OCI-LY1 (cell line): ENCODE data around the gene L3MBTL4.

Experiments used
- H2AFZ ChIP-seq: fragments of 200-600 bp; sonication (generic), shearing (Covaris generic); 2 replicates; pipeline ENCODE4 v1.6.0; 2014; ENCODE audit warnings: antibody characterized with exemption, mild to moderate bottlenecking, low read length
- H3F3A ChIP-seq: fragments of 200-600 bp; sonication (generic), shearing (Covaris generic); 2 replicates; pipeline ENCODE4 v1.6.0; 2014; ENCODE audit warnings: mild to moderate bottlenecking, antibody characterized with exemption, low read length, moderate library complexity; ENCODE audit not compliant: insufficient read depth
- H3K27ac ChIP-seq: fragments of 200-600 bp; sonication (generic); 2 replicates; pipeline ENCODE4 v1.5.1; 2014; ENCODE audit warnings: low read length, mixed run types, mild to moderate bottlenecking, low read depth; ENCODE audit not compliant: poor library complexity, severe bottlenecking
- H3K27me3 ChIP-seq: fragments of 200-600 bp; sonication (generic); 2 replicates; pipeline ENCODE4 v1.6.0; 2014; ENCODE audit warnings: antibody characterized with exemption, mild to moderate bottlenecking, low read length, moderate library complexity; ENCODE audit not compliant: insufficient read depth
- H3K36me3 ChIP-seq: fragments of 200-600 bp; sonication (generic); 2 replicates; pipeline ENCODE4 v1.6.1; 2014; ENCODE audit warnings: mild to moderate bottlenecking, antibody characterized with exemption, low read length, moderate library complexity, mixed read lengths; ENCODE audit not compliant: insufficient read depth
- H3K4me1 ChIP-seq: fragments of 200-600 bp; sonication (generic); 2 replicates; pipeline ENCODE4 v1.5.1; 2014; ENCODE audit warnings: mild to moderate bottlenecking, low read length, moderate library complexity; ENCODE audit not compliant: insufficient read depth, severe bottlenecking
- H3K4me2 ChIP-seq: fragments of 200-600 bp; sonication (generic), shearing (Covaris generic); 2 replicates; pipeline ENCODE4 v1.6.1; 2014; ENCODE audit warnings: low read length
- H3K4me3 ChIP-seq: fragments of 200-600 bp; sonication (generic); 2 replicates; pipeline ENCODE4 v1.5.1; 2014; ENCODE audit warnings: low read length, low read depth, mild to moderate bottlenecking, mixed read lengths; ENCODE audit not compliant: poor library complexity, severe bottlenecking
- H3K79me2 ChIP-seq: fragments of 200-600 bp; shearing (Covaris generic); 2 replicates; pipeline ENCODE4 v1.6.1; 2016; ENCODE audit warnings: mixed run types, low read length, mixed read lengths; ENCODE audit not compliant: insufficient read depth
- H3K9ac ChIP-seq: fragments of 200-600 bp; sonication (generic), shearing (Covaris generic); 2 replicates; pipeline ENCODE4 v1.6.1; 2014; ENCODE audit warnings: mild to moderate bottlenecking, low read length, mixed read lengths
- H3K9me2 ChIP-seq: fragments of 200-600 bp; sonication (generic), shearing (Covaris generic); 2 replicates; pipeline ENCODE4 v1.6.1; 2014; ENCODE audit warnings: low read depth, mild to moderate bottlenecking, low read length, mixed read lengths
- H3K9me3 ChIP-seq: fragments of 200-600 bp; shearing (Covaris generic); 2 replicates; pipeline ENCODE4 v1.6.1; 2014; ENCODE audit warnings: low read length, mixed read lengths
- H4K20me1 ChIP-seq: fragments of 200-600 bp; sonication (generic), shearing (Covaris generic); 2 replicates; pipeline ENCODE4 v1.6.0; 2016; ENCODE audit warnings: mild to moderate bottlenecking, low read length; ENCODE audit not compliant: insufficient read depth
- EZH2 ChIP-seq: fragments of 200-600 bp; sonication (generic), shearing (Covaris generic); IDR thresholded peaks from 2 replicates; pipeline ENCODE4 v1.8.0; 2017; ENCODE audit warnings: borderline replicate concordance, mixed run types, mild to moderate bottlenecking, antibody characterized with exemption, low read length, moderate library complexity, mixed read lengths
- TF ChIP-seq, protein P1 (sequence below): fragments of 200-600 bp; sonication (generic), shearing (Covaris generic); IDR thresholded peaks from 2 replicates; pipeline ENCODE4 v1.5.1; 2017; ENCODE audit warnings: mild to moderate bottlenecking, antibody characterized with exemption, low read length, moderate library complexity, mixed read lengths

L3MBTL4 gene

DNA sequence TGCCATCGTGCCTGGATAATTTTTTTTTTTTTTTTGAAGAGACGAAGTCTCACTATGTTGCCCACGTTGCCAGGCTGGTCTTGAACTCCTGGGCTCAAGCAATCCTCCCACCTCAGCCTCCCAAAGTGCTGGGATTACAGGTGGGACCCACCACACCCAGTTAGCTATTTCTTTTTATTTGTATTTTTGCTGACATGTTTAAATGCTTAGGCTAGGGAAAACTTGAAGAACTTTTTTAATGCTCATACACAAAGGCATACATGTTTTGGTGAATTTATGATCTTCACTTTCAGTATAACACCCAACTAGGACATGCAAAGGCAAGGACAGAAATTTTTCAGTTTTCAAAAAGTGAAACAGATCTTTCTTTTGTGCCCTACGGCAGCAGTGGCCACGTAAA lies 9.9 kb downstream of the L3MBTL4 start:
- Histone ChIP-seq H3K36me3 (no peaks in the 10 kb centered on the region), H4K20me1 (no peaks in the 10 kb centered on the region), H3F3A (no peaks in the 10 kb centered on the region), H3K79me2 (no peaks in the 10 kb centered on the region), H3K27ac (no peak overlapping the region), H2AFZ (no peak overlapping the region), H3K4me3 (no peak overlapping the region), H3K9me3 (no peaks in the 10 kb centered on the region), H3K9me2 (no peaks in the 10 kb centered on the region), H3K27me3 (no peaks in the 10 kb centered on the region), H3K4me1 (peaks cover 30% of the 10 kb centered on the region), H3K9ac (no peak overlapping the region), H3K4me2 (no peak overlapping the region)
- TF ChIP-seq, protein P1, sequence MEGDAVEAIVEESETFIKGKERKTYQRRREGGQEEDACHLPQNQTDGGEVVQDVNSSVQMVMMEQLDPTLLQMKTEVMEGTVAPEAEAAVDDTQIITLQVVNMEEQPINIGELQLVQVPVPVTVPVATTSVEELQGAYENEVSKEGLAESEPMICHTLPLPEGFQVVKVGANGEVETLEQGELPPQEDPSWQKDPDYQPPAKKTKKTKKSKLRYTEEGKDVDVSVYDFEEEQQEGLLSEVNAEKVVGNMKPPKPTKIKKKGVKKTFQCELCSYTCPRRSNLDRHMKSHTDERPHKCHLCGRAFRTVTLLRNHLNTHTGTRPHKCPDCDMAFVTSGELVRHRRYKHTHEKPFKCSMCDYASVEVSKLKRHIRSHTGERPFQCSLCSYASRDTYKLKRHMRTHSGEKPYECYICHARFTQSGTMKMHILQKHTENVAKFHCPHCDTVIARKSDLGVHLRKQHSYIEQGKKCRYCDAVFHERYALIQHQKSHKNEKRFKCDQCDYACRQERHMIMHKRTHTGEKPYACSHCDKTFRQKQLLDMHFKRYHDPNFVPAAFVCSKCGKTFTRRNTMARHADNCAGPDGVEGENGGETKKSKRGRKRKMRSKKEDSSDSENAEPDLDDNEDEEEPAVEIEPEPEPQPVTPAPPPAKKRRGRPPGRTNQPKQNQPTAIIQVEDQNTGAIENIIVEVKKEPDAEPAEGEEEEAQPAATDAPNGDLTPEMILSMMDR = no peak
- no peak for TF ChIP-seq EZH2

DNA sequence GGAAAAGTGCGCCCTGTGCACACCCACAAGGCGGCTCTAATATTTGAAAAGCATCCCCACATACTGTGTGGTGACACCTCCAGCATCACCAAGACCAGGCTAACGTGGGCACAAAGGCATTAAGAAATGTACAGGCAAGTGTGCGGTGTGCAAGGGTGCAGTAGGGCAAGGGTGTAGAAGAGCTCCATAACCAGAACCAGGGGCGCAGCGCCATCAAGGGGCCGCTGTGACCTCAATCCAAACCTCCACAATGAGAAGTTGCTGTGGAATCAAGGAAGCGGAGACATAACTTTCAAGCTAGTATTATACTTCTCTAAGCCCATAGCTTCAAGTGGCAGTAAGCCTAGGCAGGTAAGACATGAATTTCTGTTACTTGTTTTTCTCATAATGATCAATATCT lies 13.0 kb downstream of the L3MBTL4 start:
- H3K27me3 ChIP-seq = no peaks in the 10 kb centered on the region
- no peak overlapping the region for H3K9ac ChIP-seq
- no peaks in the 10 kb centered on the region for H3K9me3 ChIP-seq
- H2AFZ ChIP-seq = no peak overlapping the region
- H3K9me2 ChIP-seq = no peaks in the 10 kb centered on the region
- no peaks in the 10 kb centered on the region for H3F3A ChIP-seq
- no peaks in the 10 kb centered on the region for H4K20me1 ChIP-seq
- H3K4me3 ChIP-seq = no peak overlapping the region
- peaks cover 61% of the 10 kb centered on the region for H3K4me1 ChIP-seq
- H3K36me3 ChIP-seq = no peaks in the 10 kb centered on the region
- no peak overlapping the region for H3K27ac ChIP-seq
- TF ChIP-seq, protein P1 = peak; percentile 55
- no peak for TF ChIP-seq EZH2
- H3K79me2 ChIP-seq = no peaks in the 10 kb centered on the region
- no peak overlapping the region for H3K4me2 ChIP-seq

DNA sequence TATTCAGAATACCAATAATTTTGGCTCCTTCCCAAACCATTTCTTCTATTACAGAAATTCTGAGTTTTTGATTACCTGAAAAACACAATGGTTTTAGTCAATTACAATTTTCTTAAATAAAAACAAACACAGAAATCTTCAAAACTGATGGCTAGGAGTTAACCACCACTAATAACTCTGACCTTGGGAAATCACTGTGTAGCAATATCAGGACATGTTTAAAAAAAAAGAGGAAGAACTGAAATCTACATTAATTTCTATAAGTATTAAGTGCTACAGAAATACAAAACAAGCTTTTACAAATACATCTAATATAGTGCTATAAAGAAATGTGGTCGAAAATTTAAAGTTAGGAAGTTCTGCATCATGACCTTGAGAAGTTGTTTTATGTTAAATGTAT lies 14.9 kb downstream of the L3MBTL4 start:
- Histone ChIP-seq H4K20me1 (no peaks in the 10 kb centered on the region), H3K79me2 (no peaks in the 10 kb centered on the region), H3K4me1 (peaks cover 65% of the 10 kb centered on the region), H3K9me2 (no peaks in the 10 kb centered on the region), H3K4me3 (no peak overlapping the region), H3F3A (no peaks in the 10 kb centered on the region), H3K27me3 (no peaks in the 10 kb centered on the region), H3K9me3 (no peaks in the 10 kb centered on the region), H3K36me3 (no peaks in the 10 kb centered on the region), H3K9ac (no peak overlapping the region), H2AFZ (no peak overlapping the region), H3K4me2 (no peak overlapping the region), H3K27ac (peak overlapping the region; percentile 95)
- TF ChIP-seq EZH2 = no peak
- TF ChIP-seq, protein P1 = no peak
